Stimulated activated CD4-positive, alpha-beta T cell treated with anti-CD3 and anti-CD28 coated beads, TNF-alpha, amount 100 ng/mL, for 1 hour (primary cell): Measurements from ENCODE around the gene BPIFB2.
"Not testable (repeated sequence)": the region's sequence is repeated elsewhere in the genome, so short reads cannot be mapped to it uniquely, and the experiment has no call there.

Source experiments
- DNase-seq, 3 donors: peaks; one replicate each; pipeline ENCODE4 v3.0.0-alpha.2; 2020; ENCODE audit warnings: low read depth in 3 of 3, low spot score in 1 of 3

Gene BPIFB2, protein sequence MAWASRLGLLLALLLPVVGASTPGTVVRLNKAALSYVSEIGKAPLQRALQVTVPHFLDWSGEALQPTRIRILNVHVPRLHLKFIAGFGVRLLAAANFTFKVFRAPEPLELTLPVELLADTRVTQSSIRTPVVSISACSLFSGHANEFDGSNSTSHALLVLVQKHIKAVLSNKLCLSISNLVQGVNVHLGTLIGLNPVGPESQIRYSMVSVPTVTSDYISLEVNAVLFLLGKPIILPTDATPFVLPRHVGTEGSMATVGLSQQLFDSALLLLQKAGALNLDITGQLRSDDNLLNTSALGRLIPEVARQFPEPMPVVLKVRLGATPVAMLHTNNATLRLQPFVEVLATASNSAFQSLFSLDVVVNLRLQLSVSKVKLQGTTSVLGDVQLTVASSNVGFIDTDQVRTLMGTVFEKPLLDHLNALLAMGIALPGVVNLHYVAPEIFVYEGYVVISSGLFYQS

DNA sequence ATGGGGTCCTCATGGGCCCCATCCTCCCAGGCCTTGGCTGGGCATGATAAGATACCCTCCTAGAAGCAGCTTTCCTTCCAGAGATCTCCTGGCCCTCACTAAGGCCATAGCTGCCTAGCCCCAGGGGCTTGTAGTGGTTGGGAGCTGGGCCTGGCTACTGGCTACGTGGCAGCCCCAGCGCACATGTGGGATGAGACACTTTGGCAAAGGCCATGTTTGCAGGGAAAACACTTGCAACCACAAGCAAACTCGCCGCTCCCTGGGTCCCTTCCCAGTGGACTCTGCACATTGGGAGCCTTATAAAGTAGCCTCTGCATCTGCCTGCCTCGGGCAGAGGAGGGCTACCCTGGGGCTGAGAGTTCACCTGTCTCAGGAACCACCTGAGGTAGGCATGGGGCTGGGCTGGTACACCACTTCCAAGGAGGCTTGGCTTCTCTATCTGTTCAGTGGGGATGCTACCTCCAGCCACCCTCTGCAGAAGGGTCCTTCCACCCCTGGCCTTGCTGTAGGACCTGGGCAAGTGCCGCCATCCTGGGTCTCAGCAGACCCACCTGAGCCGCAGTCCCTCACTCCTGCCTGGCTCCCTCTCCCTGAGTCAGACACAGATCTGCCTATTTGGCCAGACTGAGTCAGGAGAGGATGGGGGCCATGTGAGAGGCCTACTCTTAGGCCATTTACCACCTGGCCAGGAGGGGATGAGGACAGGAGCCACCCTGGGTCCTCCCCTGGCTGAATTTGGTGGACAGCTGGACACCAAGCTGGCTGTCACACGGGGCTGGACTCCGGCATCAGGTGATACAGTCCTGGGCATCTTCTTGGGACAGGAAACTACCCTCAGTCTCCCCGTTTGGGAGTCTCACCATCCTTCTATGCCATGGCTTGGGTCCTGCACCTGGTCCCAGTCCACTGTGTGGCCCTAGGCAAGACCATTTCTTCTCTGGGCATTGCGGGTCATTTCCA lies at the start of gene BPIFB2:
BPIFB2 (plus strand) TSS at position 329 of the 960 bp plus-strand sequence. CDS start 871 bp downstream, outside the sequence.
- DNase-seq, result no peak

- no peak for DNase-seq
Observed at GRCh38 chr20:32958574-32958973, 48.9 kb upstream of the BPIFB2 start.

DNA sequence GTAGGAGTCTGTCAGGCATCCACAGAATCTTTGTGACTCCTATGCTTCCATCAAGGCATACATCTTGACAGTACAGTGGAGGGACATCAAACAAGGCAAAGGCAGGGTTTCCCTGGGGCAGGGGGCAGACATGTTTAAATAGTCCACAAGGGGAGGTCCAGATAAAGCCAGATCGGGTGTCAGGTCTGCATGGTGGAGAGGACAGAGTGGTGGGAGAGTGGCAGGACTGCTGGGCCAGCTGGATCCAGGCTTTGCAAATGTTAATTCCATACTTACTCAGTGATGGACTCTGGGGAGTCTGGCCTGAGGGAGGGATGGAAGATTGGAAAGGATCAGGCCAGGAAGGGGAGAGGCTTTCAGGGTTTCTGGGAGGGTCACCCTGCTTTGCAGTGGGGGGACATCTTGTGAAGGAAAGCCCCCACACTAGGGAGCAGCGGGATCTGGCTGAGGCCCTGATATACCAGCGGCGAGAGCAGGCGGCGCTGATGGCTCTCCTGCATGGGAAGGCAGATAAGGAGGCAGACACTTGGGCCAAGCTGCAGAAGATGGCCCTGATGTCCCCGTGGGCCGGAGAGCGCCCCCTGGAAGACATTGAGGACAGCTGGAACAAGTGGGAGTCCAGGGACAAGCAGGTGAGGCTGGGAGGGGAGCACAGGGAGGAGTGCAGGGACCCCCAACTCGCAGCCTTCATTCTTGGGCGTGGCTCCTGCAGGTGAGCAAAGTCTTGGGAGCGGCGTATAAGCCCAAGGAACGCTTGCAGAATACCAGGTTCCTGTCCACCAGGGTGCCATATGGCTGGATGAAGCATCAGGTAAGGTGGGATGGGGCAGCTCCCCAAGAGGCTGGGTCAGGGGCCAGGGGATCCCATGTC lies 47.9 kb upstream of the BPIFB2 start:
- DNase-seq, result no peak

DNA sequence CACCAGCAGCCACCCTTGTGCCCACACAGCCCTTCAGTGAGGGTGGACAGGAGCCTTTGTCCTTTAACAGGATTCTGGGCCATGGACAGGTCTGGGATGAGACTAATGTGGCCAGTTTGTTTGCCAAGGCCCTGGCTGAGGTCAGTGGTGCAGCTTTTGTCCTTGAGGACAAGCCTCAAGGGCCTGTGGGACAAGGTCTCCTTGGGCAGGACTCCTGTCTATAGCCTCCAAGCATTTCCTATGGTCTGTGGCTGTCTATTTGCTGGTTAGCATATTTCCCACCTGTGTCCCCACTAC lies 47.3 kb upstream of the BPIFB2 start:
- no peak for DNase-seq

DNA sequence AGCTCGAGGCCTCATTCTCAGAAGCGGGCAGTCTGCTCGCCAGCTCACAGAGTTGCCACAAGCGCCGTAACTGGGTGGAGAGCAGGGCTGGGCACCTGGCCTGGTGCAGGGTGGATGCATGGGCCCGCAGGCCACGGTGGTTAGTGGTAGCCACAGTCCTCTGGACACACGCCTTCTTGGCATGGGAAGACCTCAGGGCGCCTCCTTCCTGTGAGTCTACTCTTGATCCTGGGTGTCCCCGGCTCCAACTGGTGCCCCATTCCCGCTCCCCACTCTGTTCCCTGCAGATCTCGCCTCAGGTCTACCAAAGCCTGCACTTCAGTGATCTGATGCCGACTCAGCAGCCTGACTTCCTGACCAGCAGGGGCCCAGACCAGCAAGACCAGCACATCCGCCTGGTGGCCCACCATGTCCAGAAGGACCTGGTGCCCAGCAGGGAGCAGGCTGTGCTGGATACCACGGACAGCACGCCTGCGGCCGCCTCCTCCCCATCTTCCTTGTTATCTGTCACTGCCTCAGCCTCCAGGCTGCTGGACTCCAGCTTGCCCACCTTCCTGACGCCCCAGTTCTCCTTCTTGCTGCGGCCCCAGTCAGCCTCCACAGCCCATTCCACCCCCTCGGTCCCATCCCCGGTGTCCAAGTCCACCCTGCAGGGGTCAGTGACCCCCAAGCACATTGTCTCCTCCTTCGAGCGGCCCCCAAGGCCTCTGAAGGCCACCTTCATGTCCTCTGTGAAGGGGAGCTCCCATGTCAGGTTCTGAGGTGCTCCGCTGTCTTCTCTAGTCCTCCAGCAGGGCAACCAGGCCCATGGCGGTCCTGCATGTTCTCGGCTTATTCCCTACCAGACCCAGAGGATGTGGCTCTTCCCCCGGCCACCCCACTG lies 46.4 kb upstream of the BPIFB2 start:
- DNase-seq, result no peak

- no peak for DNase-seq
Observed at GRCh38 chr20:32962053-32962452, 45.5 kb upstream of the BPIFB2 start.

DNA sequence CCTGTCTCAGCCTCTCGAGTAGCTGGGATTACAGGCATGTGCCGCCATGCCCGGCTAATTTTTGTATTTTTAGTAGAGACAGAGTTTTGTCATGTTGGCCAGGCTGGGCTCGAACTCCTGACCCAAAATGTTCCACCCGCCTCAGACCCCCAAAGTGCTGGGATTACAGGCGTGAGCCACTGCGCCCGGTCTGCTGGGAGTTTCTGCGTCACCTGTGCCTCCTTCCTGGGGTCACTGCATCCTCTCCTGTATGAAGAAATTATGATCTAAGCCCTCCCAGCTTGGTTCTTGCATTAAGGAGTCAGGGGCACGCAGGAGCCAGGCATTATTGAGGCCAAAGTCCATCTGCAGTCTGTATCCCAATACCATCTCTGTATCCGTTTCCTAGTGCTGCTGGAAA lies 44.9 kb upstream of the BPIFB2 start:
- DNase-seq, result not testable (repeated sequence)

GRCh38 chr20:32963176-32963575 lies 44.3 kb upstream of the BPIFB2 start:
- no peak for DNase-seq

- no peak for DNase-seq
Observed at GRCh38 chr20:32964575-32964974, 42.9 kb upstream of the BPIFB2 start.

DNA sequence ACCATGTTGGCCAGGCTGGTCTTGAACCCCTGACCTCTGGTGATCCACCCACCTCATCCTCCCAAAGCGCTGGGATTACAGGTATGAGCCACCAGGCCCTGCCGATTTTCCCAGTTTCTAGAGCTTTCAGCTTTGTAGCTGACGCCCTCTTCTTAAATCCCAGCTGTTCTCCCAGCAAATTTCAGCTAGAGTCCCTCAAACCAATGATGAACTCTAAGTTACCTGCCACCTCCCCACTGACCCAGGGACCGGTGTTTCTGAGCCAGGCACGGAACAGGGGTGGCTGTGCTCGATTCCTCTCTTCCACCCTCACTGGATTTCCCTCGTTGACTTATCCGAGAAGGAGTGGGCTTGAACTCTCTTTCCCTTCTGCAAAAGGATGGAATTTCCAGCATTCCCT lies 42.4 kb upstream of the BPIFB2 start:
- DNase-seq, result no peak

GRCh38 chr20:32965581-32966373 lies 41.7 kb upstream of the BPIFB2 start:
- DNase-seq, result no peak

GRCh38 chr20:32966382-32966781 lies 41.1 kb upstream of the BPIFB2 start:
- DNase-seq, result no peak

DNA sequence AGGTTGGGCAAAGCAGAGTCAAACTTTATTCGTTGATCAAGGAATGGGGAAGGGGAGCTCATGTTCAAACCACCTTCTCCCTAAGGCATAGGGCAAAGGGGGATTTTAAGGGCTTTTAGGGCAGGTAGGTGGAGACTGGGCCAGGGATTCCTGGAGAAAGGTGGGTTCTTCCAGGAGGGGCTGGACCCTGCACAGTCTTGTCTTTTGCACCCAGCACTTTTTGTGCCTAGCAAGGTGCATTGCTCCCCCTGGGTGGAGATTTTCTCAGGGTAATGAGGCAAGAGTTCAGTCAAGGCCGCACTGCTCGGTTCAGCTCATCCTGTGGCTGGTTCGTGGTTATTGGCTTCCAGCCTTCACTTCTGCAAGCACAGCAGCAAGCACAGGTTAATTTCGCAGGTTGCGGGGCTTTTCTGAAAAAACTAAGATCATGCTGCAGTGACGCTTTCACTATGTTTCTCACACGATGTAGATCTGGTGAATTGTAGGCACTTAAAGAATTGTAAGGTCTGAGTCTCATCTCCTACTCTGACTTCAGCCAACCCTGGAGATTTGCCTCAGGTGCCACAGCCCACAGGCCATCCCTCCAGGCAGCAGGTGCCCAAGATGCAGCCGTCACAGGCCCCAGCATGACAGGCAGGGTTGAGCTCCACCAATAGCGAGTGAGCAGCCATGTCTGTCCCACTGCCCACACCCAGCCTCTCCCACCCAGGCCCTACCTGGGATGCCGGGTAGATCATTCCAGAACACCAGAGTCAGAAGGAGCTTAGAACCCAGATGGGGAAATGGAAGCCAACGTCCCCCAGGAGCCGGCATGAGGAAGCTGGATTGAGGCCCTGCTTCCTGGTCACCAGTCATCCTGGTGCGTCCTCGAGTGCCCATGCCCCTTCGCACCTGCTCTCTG lies 40.4 kb upstream of the BPIFB2 start:
- no peak for DNase-seq

DNA sequence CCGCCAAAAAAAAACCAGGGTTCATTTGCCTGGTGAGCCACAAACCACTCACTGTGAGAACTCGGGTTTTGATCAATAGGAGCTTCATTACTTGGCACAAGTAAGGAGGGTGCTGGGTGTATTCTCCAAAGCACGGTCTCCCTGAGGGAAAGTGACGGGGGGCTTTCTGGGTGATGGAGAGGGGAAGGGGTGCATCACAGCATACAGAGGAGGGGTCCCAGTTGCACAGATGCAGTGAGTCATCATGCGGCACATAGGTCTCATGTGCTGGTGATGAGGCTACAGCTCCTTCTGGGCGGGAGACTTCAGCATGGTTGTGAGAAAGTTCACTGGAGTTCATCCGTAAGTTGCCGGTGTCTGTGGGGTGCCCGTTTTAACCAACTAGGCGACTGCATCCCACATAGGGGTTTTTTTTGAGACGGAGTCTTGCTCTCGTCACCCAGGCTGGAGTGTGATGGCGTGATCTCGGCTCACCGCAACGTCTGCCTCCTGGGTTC lies 39.5 kb upstream of the BPIFB2 start:
- DNase-seq, result no peak

DNA sequence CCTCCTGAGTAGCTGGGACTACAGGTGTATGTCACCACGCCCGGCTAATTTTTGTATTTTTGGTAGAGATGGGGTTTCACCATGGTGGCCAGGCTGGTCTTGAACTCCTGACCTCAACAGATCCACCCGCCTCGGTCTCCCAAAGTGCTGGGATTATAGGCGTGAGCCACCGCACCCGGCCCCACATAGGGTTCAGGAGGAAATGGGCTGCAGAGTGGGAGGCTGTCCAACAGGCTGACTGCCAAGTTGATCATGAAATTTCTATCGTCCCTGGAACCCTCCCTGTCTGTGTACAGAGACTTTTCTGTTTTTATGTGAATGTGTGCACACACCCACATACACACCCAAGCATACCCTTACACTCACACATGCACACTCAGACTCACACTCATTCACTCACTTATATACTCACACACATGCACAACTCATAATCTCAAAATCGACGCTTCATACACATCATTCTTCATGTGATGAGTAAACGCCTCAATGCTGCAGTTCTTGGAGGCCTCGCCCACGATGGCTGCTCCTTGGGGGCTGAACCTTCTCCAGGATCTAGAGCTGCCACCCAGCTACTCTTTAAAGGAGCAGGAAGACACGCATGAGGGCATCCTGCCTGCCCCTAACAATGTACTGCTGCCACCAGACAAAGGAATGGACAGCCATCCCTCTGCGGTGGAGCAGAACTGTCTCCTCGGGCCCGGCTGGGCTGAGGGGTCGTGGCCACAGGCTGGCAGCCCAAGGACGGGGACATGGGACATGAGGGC lies 38.8 kb upstream of the BPIFB2 start:
- DNase-seq, result no peak

DNA sequence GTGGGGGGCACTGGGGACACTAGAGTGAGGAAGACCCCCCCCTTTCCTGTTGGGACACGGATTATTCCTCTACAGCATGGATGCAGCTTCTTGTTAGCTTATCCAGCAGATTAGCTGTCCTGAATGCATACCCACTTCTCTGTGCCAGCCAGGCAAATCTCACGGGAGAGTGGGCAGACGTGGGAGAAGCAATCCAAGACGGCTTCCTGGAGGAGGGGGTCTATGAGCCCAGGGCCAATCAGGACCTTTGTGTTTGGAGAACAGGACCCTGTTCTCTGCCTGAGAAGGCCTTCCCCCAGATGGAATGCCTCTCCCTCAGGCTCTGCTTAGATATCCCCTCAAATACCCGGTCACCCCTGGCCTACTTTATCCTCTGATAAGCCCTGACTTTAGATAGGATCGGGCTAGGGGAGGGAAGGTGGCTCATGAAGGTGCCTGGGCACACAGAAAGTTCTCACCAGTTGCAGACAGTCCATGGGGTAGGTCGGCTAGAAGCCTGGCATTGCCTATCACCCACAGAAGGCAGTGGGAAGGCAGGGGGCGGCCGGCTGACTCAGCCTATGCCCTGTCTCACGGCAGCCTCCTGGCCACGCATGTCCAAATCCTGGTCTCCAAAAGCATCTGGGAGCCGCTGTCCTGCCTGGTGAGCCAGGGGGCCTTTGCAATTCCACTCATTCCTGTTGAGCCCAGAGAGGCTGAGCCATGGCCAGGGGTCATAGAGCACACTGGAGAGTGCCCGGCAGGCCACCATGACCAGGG lies 38.0 kb upstream of the BPIFB2 start:
- no peak for DNase-seq
